Endothelial cell of umbilical vein (primary cell): ENCODE results near the gene CLCN2. TPM values are rescaled to one million over a fixed set of nuclear protein-coding genes. Genes with fewer than 3 reads are reported as not detected.

ENCODE experiments used
- BruUV-seq: library from RNA; stranded (reverse); fragments of 400-500 nt; replicated peaks from 2 replicates; lab custom pipeline; 2021; lab: Mats Ljungman, UMichigan
- CTCF ChIA-PET: fragments of 300-600, 350-600 bp; sonication (Branson Sonifier 250); formaldehyde crosslinking; loops from one replicate; lab custom pipeline; 2021; ENCODE audit warnings: antibody characterized with exemption, inconsistent platforms; lab: Charles Lee
- POLR2A ChIA-PET: fragments of 300-600, 350-600 bp; sonication (Branson Sonifier 250); formaldehyde crosslinking; loops from one replicate; lab custom pipeline; 2021; ENCODE audit warnings: antibody characterized with exemption, inconsistent platforms; lab: Charles Lee
- DNase-seq: peaks from one replicate; pipeline ENCODE4 v3.0.0-alpha.2; 2011; ENCODE audit warnings: low read depth, low spot score
- FAIRE-seq: peaks from 2 replicates; lab custom pipeline; 2011; peaks lifted over from hg19 to GRCh38; lab: Jason Lieb, UNC
- H2AFZ ChIP-seq: 2 replicates; pipeline ENCODE4 v1.6.0; 2012; ENCODE audit warnings: low read depth, low read length, control low read depth, inconsistent platforms
- H3K27ac ChIP-seq: 2 replicates; pipeline ENCODE4 v1.5.1; 2011; ENCODE audit warnings: low read depth, mild to moderate bottlenecking, control low read depth, low read length, moderate library complexity; ENCODE audit not compliant: insufficient read depth
- H3K27me3 ChIP-seq, 2 experiments: 2 replicates each; pipeline versions ENCODE4 v1.6.0 to v1.6.1; 2011; ENCODE audit warnings: low read length in 2 of 2, mixed read lengths in 1 of 2; ENCODE audit not compliant: control insufficient read depth in 2 of 2, insufficient read depth in 2 of 2
- H3K36me3 ChIP-seq, 2 experiments: 2 replicates in 1 of 2; 3 replicates in 1 of 2; pipeline ENCODE4 v1.5.1; 2011; ENCODE audit warnings: low read length in 2 of 2, mild to moderate bottlenecking in 1 of 2, moderate library complexity in 1 of 2; ENCODE audit not compliant: control insufficient read depth in 2 of 2, insufficient read depth in 2 of 2; ENCODE audit errors: extremely low read depth in 1 of 2
- H3K4me1 ChIP-seq: 3 replicates; pipeline ENCODE4 v1.5.1; 2011; ENCODE audit warnings: mild to moderate bottlenecking, low read length; ENCODE audit not compliant: control insufficient read depth, insufficient read depth; ENCODE audit errors: extremely low read depth
- H3K4me2 ChIP-seq: 2 replicates; pipeline ENCODE4 v1.6.1; 2011; ENCODE audit warnings: low read length, control low read depth, mixed read lengths; ENCODE audit not compliant: insufficient read depth
- H3K4me3 ChIP-seq, 3 experiments: fragments of 200-600 bp in 1 of 3; sonication (generic), shearing (Covaris generic) in 1 of 3; replicated peaks in 1 of 3; 2 replicates each; pipeline ENCODE4 v1.5.1; 2011 to 2016; ENCODE audit warnings: control low read depth in 3 of 3, low read length in 3 of 3, mild to moderate bottlenecking in 2 of 3, inconsistent platforms in 1 of 3, low read depth in 1 of 3, moderate library complexity in 1 of 3; ENCODE audit not compliant: insufficient read depth in 1 of 3
- H3K79me2 ChIP-seq: 2 replicates; pipeline ENCODE4 v1.6.0; 2012; ENCODE audit warnings: low read length, inconsistent platforms; ENCODE audit not compliant: control insufficient read depth, insufficient read depth
- H3K9ac ChIP-seq: replicated peaks from 2 replicates; pipeline ENCODE3; 2011; ENCODE audit warnings: low read length, control low read depth; ENCODE audit not compliant: insufficient read depth; ENCODE audit errors: extremely low read depth
- H3K9me1 ChIP-seq: replicated peaks from 3 replicates; pipeline ENCODE4 v1.6.0; 2011; ENCODE audit warnings: mild to moderate bottlenecking, low read length; ENCODE audit not compliant: control insufficient read depth, insufficient read depth; ENCODE audit errors: extremely low read depth
- H3K9me3 ChIP-seq: replicated peaks from 2 replicates; pipeline ENCODE4 v1.5.1; 2012; ENCODE audit warnings: low read length, inconsistent platforms; ENCODE audit not compliant: control insufficient read depth, insufficient read depth
- H4K20me1 ChIP-seq: replicated peaks from 2 replicates; pipeline ENCODE3; 2011; ENCODE audit warnings: mild to moderate bottlenecking, low read length; ENCODE audit not compliant: control insufficient read depth, insufficient read depth; ENCODE audit errors: extremely low read depth
- EZH2 ChIP-seq: IDR thresholded peaks from 2 replicates; pipeline ENCODE4 v1.6.1; 2012; ENCODE audit warnings: borderline replicate concordance, low read depth, mild to moderate bottlenecking, moderate library complexity, low read length, inconsistent platforms; ENCODE audit not compliant: severe bottlenecking
- FOS ChIP-seq: IDR thresholded peaks from 2 replicates; pipeline ENCODE4 v1.6.1; 2011; ENCODE audit warnings: mild to moderate bottlenecking, low read length, moderate library complexity, borderline replicate concordance; ENCODE audit not compliant: insufficient read depth
- GATA2 ChIP-seq: IDR thresholded peaks from 2 replicates; pipeline ENCODE4 v1.7.0; 2011; ENCODE audit warnings: low read depth, mild to moderate bottlenecking, moderate library complexity, mixed read lengths, low read length; ENCODE audit not compliant: insufficient read length, insufficient read depth
- MYC ChIP-seq: IDR thresholded peaks from one replicate; pipeline ENCODE4 v1.6.1; 2011; ENCODE audit warnings: mild to moderate bottlenecking, low read depth, low read length
- dilution Hi-C: fragments of 300-500 bp; cut with MboI; formaldehyde crosslinking; loops from one replicate; pipeline ENCODE4 v1.15.0; 2019; ENCODE audit warnings: low sequenced_read_pairs; ENCODE audit not compliant: extremely low pct_ligation_motif_present
- intact Hi-C: fragments of 100-400 bp; cut with micrococcal nuclease; formaldehyde crosslinking; loops from one replicate; pipeline ENCODE4 v1.10.0; 2022
- polyA plus RNA-seq, 4 experiments: library from polyadenylated mRNA; depleted of rRNA in 3 of 4; stranded (reverse) in 3 of 4; unstranded in 1 of 4; fragments of >200 nt; gene quantifications; 2 replicates each; pipeline versions ENCODE4 v1.2.1 to v1.2.3, GENCODE V29; 2011 to 2012; ENCODE audit warnings: missing spikeins in 1 of 4
- total RNA-seq: library from RNA; stranded (reverse); gene quantifications from 2 replicates; pipeline ENCODE4 v1.2.3, GENCODE V29; 2021
- TF ChIP-seq, protein P1 (sequence below), 2 donors: IDR thresholded peaks; 1 replicate in 1 of 2; 2 replicates in 1 of 2; pipeline ENCODE4 v1.5.1; 2011; ENCODE audit warnings: low read length in 2 of 2, mild to moderate bottlenecking in 2 of 2, moderate library complexity in 2 of 2, control low read depth in 1 of 2, inconsistent platforms in 1 of 2, low read depth in 1 of 2; ENCODE audit not compliant: insufficient read depth in 1 of 2; ENCODE audit errors: extremely low read depth in 1 of 2

The CLCN2 gene
- total and polyA plus RNA-seq, 2 donors (not counting 3 experiments of a cell fraction or from before 2014, with no cell fraction given) = 3.5 to 6.5 TPM

DNA sequence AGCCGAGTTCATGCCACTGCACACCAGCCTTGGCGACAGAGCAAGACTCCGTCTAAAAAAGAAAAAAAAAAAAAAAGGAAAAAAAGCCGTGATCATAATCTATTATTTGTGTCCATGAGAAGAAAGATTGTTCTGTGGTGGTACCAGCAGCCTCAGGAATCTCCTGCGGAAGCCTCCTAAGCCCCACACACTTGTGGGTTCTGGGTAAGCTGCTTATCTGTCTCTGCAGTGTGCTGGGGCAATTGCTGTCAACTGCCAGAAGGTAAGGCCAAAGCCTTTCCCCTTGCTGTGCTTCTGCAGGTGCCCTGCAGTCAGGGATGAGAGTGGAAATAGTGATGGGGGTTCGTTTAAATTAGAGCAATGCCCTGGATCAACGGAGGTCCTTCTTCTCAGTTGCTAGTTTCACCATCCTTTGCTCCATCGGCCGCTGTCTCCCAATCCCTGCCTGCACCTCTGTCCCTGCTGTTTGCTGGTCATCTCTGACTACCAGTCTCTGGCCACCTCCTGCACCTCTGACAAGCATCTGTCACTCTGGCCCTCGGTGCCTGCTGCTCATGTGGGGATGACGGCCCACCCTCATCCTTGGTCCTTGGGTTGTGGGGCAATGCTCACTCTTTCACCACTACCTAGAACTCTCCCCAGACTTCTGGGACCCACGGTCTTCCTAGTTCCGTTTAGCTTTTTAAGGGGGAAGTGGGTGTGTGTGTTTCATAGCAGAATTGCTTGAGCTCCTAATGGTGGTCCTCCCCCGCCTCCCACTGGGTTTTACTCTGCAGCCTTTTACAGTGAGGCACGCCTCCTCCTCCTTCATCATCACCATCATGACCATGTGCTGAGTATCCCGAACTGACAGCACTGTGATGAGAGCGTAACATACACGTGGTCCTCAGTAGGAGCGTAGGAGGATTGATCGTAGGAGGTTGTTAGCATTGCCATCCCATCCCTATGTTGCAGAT is 43.9 kb upstream of the CLCN2 start:
- DNase-seq (no peak), FAIRE-seq (no peak)
- Histone ChIP-seq H3K9me1 (no peaks in the 10 kb centered on the region), H3K9me3 (no peaks in the 10 kb centered on the region), H3K4me2 (no peak overlapping the region), H3K27me3 (peaks cover 8 to 11% of the 10 kb centered on the region in 2 experiments), H3K27ac (no peak overlapping the region), H2AFZ (no peak overlapping the region), H3K79me2 (no peaks in the 10 kb centered on the region), H4K20me1 (no peaks in the 10 kb centered on the region), H3K36me3 (no peaks in the 10 kb centered on the region), H3K9ac (no peak overlapping the region), H3K4me1 (no peaks in the 10 kb centered on the region), H3K4me3 (no peak overlapping the region)
- TF ChIP-seq EZH2 (no peak), GATA2 (no peak), FOS (no peak), MYC (no peak)
- TF ChIP-seq, protein P1, sequence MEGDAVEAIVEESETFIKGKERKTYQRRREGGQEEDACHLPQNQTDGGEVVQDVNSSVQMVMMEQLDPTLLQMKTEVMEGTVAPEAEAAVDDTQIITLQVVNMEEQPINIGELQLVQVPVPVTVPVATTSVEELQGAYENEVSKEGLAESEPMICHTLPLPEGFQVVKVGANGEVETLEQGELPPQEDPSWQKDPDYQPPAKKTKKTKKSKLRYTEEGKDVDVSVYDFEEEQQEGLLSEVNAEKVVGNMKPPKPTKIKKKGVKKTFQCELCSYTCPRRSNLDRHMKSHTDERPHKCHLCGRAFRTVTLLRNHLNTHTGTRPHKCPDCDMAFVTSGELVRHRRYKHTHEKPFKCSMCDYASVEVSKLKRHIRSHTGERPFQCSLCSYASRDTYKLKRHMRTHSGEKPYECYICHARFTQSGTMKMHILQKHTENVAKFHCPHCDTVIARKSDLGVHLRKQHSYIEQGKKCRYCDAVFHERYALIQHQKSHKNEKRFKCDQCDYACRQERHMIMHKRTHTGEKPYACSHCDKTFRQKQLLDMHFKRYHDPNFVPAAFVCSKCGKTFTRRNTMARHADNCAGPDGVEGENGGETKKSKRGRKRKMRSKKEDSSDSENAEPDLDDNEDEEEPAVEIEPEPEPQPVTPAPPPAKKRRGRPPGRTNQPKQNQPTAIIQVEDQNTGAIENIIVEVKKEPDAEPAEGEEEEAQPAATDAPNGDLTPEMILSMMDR (IDR thresholded peaks at IDR 0.05; ENCODE audit: extremely low read depth in 1 of 2, insufficient read depth in 1 of 2, low read depth in 1 of 2, low read length in 2 of 2) = no peak
- dilution Hi-C loops (no loop called here), intact Hi-C loops (no loop called here)
- no TSS peak for BruUV-seq
- ChIA-PET POLR2A (no interaction called here), CTCF (interaction anchor here (0.7 to 1.4 kb wide), 2 partner anchors 34 kb away, joined by 4 read pairs; no protein-coding TSS in a partner anchor)
